WTC11 (cell line): Measurements from ENCODE around the gene AGER. TPM values are rescaled to one million over a fixed set of nuclear protein-coding genes. Genes with fewer than 3 reads are reported as not detected.
A peak's percentile ranks its signal among the peaks of the same experiment; 100 is the strongest.

ENCODE experiments used
- ATAC-seq: fragments of 200-7000 bp; cut with Tn5 transposase; 2 replicates; pipeline ENCODE4 v1.10.0; 2021; ENCODE audit warnings: mild to moderate bottlenecking, moderate library complexity
- CTCF ChIA-PET: fragments of 300-600 bp; sonication (Branson Sonifier 250); formaldehyde crosslinking; loops from one replicate; lab custom pipeline; 2021; ENCODE audit warnings: antibody characterized with exemption; lab: Charles Lee
- POLR2A ChIA-PET: fragments of 350-600 bp; sonication (Branson Sonifier 250); formaldehyde crosslinking; loops from one replicate; lab custom pipeline; 2021; ENCODE audit warnings: antibody characterized with exemption; lab: Charles Lee
- DNase-seq: peaks from one replicate; pipeline ENCODE4 v3.0.0; 2021; ENCODE audit warnings: low spot score
- H3K27ac Mint-ChIP-seq: 2 replicates; pipeline ENCODE4 v1.8.0; 2021; ENCODE audit warnings: mixed read lengths
- H3K27me3 Mint-ChIP-seq: 2 replicates; pipeline ENCODE4 v1.8.0; 2021; ENCODE audit warnings: low read depth, mild to moderate bottlenecking, moderate library complexity, mixed read lengths
- H3K36me3 Mint-ChIP-seq: 2 replicates; pipeline ENCODE4 v1.8.0; 2021; ENCODE audit warnings: mixed read lengths
- H3K4me1 Mint-ChIP-seq: 2 replicates; pipeline ENCODE4 v1.8.0; 2022; ENCODE audit warnings: mixed read lengths
- H3K4me3 Mint-ChIP-seq: 2 replicates; pipeline ENCODE4 v1.8.0; 2021; ENCODE audit warnings: mild to moderate bottlenecking, moderate library complexity, mixed read lengths
- H3K9me3 Mint-ChIP-seq: 2 replicates; pipeline ENCODE4 v1.8.0; 2021; ENCODE audit warnings: mixed read lengths
- ATF1 ChIP-seq: sonication (generic); formaldehyde crosslinking; IDR thresholded peaks from 2 replicates; pipeline ENCODE4 v1.8.1; 2023; ENCODE audit warnings: mild to moderate bottlenecking, moderate library complexity, missing genetic modification reagents
- CBFB ChIP-seq: sonication (generic); formaldehyde crosslinking; IDR thresholded peaks from 2 replicates; pipeline ENCODE4 v1.8.1; 2022; ENCODE audit warnings: mild to moderate bottlenecking, low read depth, missing genetic modification reagents
- CREM ChIP-seq: sonication (generic); formaldehyde crosslinking; IDR thresholded peaks from 2 replicates; pipeline ENCODE4 v1.8.1; 2022; ENCODE audit warnings: mild to moderate bottlenecking, missing genetic modification reagents, moderate library complexity
- ETV6 ChIP-seq: sonication (generic); formaldehyde crosslinking; IDR thresholded peaks from 2 replicates; pipeline ENCODE4 v1.8.1; 2022; ENCODE audit warnings: mild to moderate bottlenecking, missing genetic modification reagents
- FOXJ3 ChIP-seq: sonication (generic); formaldehyde crosslinking; IDR thresholded peaks from 2 replicates; pipeline ENCODE4 v1.9.0; 2021; ENCODE audit warnings: missing genetic modification reagents, mild to moderate bottlenecking, borderline replicate concordance
- SMAD3 ChIP-seq: sonication (generic); formaldehyde crosslinking; IDR thresholded peaks from 2 replicates; pipeline ENCODE4 v1.8.0; 2022; ENCODE audit warnings: missing genetic modification reagents, mild to moderate bottlenecking, borderline replicate concordance
- ZNF232 ChIP-seq: sonication (generic); formaldehyde crosslinking; IDR thresholded peaks from 2 replicates; pipeline ENCODE4 v1.8.0; 2022; ENCODE audit warnings: mild to moderate bottlenecking, missing genetic modification reagents
- ZNF396 ChIP-seq: fragments of 250-450 bp; sonication (Bioruptor Pico); IDR thresholded peaks from 2 replicates; pipeline ENCODE4 v1.8.0; 2021; ENCODE audit warnings: mild to moderate bottlenecking, moderate library complexity, borderline replicate concordance
- total RNA-seq: library from RNA; stranded (reverse); gene quantifications from 3 replicates; pipeline ENCODE4 v1.2.3, GENCODE V29; 2021
- TF ChIP-seq, protein P1 (sequence below): fragments of 250-450 bp; sonication (Bioruptor Pico); IDR thresholded peaks from 2 replicates; pipeline ENCODE4 v1.9.0; 2021; ENCODE audit warnings: moderate library complexity, mild to moderate bottlenecking, inconsistent platforms, borderline replicate concordance
- TF ChIP-seq, protein P2 (sequence below): sonication (generic); formaldehyde crosslinking; IDR thresholded peaks from 2 replicates; pipeline ENCODE4 v1.8.1; 2023; ENCODE audit warnings: mild to moderate bottlenecking, missing genetic modification reagents, moderate library complexity
- TF ChIP-seq, protein P3 (sequence below): sonication (generic); formaldehyde crosslinking; IDR thresholded peaks from 2 replicates; pipeline ENCODE4 v1.8.0; 2023; ENCODE audit warnings: mild to moderate bottlenecking, missing genetic modification reagents
- TF ChIP-seq, protein P4 (sequence below): fragments of 250-450 bp; sonication (Bioruptor Pico); IDR thresholded peaks from 2 replicates; pipeline ENCODE4 v1.8.0; 2021; ENCODE audit warnings: mild to moderate bottlenecking
- TF ChIP-seq, protein P5 (sequence below): sonication (generic); formaldehyde crosslinking; IDR thresholded peaks from 2 replicates; pipeline ENCODE4 v1.8.0; 2023; ENCODE audit warnings: missing genetic modification reagents

Gene AGER
- total RNA-seq, 1 experiment from 2014 or later, result 18.1 TPM

DNA sequence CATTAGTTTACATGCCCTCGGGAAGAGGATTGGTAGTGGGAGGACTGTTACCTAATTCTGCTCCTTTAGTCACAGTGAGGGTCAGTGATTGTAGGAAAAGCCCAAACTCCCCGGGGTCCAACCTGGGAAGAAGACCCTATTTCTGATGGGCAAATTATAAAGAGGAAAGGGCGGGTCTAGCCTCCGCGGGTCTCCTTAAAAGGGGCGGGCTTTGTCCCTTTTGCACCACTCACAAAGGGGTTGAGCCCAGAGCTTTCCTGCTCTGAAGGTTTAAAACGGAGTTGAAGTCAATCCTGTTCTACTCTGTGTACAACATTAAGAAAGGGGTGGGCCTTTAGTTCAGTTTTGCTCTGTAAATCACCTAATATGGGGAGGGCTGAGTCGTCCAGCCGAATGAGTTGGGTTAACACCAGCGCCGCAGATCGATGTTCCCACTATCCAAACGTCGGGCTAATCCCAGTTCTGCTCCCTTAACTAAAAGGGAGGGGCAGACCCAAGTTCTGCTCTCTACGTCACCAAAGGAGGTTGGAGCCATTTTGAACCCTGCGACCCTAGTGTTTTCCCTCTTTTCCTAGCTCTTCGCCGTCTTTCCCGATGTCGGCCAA is 6.8 kb downstream of the AGER start (continued):
- TF ChIP-seq SMAD3 (CRISPR knock-in tag) (no peak), ZNF396 (CRISPR knock-in tag) (no peak), ETV6 (peak; percentile 43; the same call in 1 of the 2 replicates), ATF1 (CRISPR knock-in tag) (no peak), FOXJ3 (no peak), CBFB (no peak), CREM (CRISPR knock-in tag) (peak; percentile 52; the same call in 1 of the 2 replicates)
- TF ChIP-seq, protein P1, sequence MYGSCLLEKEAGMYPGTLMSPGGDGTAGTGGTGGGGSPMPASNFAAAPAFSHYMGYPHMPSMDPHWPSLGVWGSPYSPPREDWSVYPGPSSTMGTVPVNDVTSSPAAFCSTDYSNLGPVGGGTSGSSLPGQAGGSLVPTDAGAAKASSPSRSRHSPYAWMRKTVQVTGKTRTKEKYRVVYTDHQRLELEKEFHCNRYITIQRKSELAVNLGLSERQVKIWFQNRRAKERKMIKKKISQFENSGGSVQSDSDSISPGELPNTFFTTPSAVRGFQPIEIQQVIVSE (CRISPR knock-in tag), result no peak
- TF ChIP-seq, protein P2, sequence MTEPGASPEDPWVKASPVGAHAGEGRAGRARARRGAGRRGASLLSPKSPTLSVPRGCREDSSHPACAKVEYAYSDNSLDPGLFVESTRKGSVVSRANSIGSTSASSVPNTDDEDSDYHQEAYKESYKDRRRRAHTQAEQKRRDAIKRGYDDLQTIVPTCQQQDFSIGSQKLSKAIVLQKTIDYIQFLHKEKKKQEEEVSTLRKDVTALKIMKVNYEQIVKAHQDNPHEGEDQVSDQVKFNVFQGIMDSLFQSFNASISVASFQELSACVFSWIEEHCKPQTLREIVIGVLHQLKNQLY, result no peak

DNA sequence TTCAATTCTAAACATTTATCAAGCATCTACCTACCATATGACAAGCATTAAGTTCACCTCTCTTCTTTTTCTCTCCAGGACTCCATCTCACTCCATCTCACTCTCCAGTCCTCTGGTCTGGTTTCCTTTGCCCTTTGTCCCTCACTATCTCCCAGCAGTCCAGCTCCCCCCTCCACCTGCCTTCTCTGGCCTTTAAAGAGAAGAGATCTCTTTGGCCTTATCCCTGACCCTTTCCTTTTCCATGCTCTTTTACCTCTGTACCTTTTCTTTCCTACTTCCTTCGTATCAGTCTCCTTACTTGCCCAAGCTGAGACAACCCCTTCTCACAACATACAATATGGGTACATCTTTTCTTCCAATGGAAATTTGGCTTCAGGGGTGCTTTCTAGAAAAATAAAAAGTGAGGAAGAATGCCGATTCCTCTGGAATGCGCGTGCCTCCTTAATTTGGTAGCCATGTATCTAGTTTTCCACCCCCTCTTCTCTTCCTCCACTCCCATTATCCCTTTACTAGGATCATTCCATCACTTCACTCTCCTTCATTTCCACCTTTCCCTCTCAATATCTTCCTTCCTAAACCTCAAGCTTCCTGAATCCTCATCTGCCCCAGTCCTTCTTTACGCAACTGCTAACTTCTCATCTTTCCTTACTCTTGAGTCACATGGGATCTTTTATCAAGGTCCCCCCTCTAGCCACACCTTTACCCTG is 7.4 kb downstream of the AGER start:
- no peaks in the 10 kb centered on the region for H3K27me3 Mint-ChIP-seq
- CTCF ChIA-PET, result interaction anchor here (0.5 to 2.6 kb wide), 14 partner anchors 10 to 262 kb away, joined by 3 to 30 read pairs (median 4); partner anchors contain the start of genes GPSM3 and PBX2
- no peak for ATAC-seq

More for the DNA sequence above, 7.4 kb downstream of the AGER start:
- Mint-ChIP-seq H3K9me3 (no peaks in the 10 kb centered on the region), H3K4me3 (peak overlapping the region; percentile 82), H3K4me1 (peaks cover 38% of the 10 kb centered on the region), H3K27ac (peak overlapping the region; percentile 98), H3K36me3 (peaks cover 23% of the 10 kb centered on the region)
- POLR2A ChIA-PET, result interaction anchor here (0.6 to 3.7 kb wide), 5 partner anchors 9 to 58 kb away, joined by 3 to 25 read pairs (median 5); partner anchors contain the start of gene FKBPL
- TF ChIP-seq, protein P3, sequence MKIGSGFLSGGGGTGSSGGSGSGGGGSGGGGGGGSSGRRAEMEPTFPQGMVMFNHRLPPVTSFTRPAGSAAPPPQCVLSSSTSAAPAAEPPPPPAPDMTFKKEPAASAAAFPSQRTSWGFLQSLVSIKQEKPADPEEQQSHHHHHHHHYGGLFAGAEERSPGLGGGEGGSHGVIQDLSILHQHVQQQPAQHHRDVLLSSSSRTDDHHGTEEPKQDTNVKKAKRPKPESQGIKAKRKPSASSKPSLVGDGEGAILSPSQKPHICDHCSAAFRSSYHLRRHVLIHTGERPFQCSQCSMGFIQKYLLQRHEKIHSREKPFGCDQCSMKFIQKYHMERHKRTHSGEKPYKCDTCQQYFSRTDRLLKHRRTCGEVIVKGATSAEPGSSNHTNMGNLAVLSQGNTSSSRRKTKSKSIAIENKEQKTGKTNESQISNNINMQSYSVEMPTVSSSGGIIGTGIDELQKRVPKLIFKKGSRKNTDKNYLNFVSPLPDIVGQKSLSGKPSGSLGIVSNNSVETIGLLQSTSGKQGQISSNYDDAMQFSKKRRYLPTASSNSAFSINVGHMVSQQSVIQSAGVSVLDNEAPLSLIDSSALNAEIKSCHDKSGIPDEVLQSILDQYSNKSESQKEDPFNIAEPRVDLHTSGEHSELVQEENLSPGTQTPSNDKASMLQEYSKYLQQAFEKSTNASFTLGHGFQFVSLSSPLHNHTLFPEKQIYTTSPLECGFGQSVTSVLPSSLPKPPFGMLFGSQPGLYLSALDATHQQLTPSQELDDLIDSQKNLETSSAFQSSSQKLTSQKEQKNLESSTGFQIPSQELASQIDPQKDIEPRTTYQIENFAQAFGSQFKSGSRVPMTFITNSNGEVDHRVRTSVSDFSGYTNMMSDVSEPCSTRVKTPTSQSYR (CRISPR knock-in tag), result no peak
- TF ChIP-seq ZNF232, result no peak
- TF ChIP-seq, protein P4, sequence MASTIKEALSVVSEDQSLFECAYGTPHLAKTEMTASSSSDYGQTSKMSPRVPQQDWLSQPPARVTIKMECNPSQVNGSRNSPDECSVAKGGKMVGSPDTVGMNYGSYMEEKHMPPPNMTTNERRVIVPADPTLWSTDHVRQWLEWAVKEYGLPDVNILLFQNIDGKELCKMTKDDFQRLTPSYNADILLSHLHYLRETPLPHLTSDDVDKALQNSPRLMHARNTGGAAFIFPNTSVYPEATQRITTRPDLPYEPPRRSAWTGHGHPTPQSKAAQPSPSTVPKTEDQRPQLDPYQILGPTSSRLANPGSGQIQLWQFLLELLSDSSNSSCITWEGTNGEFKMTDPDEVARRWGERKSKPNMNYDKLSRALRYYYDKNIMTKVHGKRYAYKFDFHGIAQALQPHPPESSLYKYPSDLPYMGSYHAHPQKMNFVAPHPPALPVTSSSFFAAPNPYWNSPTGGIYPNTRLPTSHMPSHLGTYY, result 0 out of 2 replicates have a peak, but pooled peaks have one; percentile 31
- TF ChIP-seq, protein P5, sequence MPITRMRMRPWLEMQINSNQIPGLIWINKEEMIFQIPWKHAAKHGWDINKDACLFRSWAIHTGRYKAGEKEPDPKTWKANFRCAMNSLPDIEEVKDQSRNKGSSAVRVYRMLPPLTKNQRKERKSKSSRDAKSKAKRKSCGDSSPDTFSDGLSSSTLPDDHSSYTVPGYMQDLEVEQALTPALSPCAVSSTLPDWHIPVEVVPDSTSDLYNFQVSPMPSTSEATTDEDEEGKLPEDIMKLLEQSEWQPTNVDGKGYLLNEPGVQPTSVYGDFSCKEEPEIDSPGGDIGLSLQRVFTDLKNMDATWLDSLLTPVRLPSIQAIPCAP (CRISPR knock-in tag), result no peak
- DNase-seq, result no peak
